Suprapubic skin (tissue), 4 donors: Measurements from ENCODE around the gene ZNF624. TPM values are rescaled to one million over a fixed set of nuclear protein-coding genes. Genes with fewer than 3 reads are reported as not detected.

Experiments used
- DNase-seq, 2 donors: peaks; one replicate each; pipeline ENCODE4 v3.0.0-alpha.2; 2019; ENCODE audit warnings: low spot score in 2 of 2
- H3K27ac ChIP-seq: fragments of 200-600 bp; sonication (generic); one replicate; pipeline ENCODE4 v1.5.1; 2019
- H3K27me3 ChIP-seq: fragments of 200-600 bp; sonication (generic); one replicate; pipeline ENCODE4 v1.5.1; 2019
- H3K36me3 ChIP-seq: fragments of 200-600 bp; sonication (generic); one replicate; pipeline ENCODE4 v1.5.1; 2019
- H3K4me1 ChIP-seq: fragments of 200-600 bp; sonication (generic); one replicate; pipeline ENCODE4 v1.5.1; 2019
- H3K4me3 ChIP-seq: fragments of 200-600 bp; sonication (generic); one replicate; pipeline ENCODE4 v1.5.1; 2019; ENCODE audit warnings: mild to moderate bottlenecking
- H3K9me3 ChIP-seq: fragments of 200-600 bp; sonication (generic); one replicate; pipeline ENCODE4 v1.5.1; 2019
- CTCF ChIP-seq, 2 donors: fragments of 200-600 bp in 1 of 2; fragments of 450-650 bp in 1 of 2; sonication (generic) in 1 of 2; IDR thresholded peaks; one replicate each; pipeline ENCODE4 v1.5.1; 2016 to 2019; ENCODE audit warnings: antibody characterized with exemption in 2 of 2, mild to moderate bottlenecking in 1 of 2, moderate library complexity in 1 of 2
- EP300 ChIP-seq: sonication (generic); formaldehyde crosslinking; IDR thresholded peaks from one replicate; pipeline ENCODE4 v1.6.1; 2017; ENCODE audit warnings: antibody characterized with exemption
- POLR2A ChIP-seq, 2 donors: fragments of 450-650 bp; IDR thresholded peaks; one replicate each; pipeline ENCODE4 v1.6.1; 2017; ENCODE audit warnings: antibody characterized with exemption in 2 of 2, mild to moderate bottlenecking in 2 of 2, moderate library complexity in 2 of 2
- POLR2AphosphoS5 ChIP-seq, 3 donors: sonication (generic); formaldehyde crosslinking; IDR thresholded peaks; one replicate each; pipeline ENCODE4 v1.6.1; 2017; ENCODE audit warnings: antibody characterized with exemption in 3 of 3
- WGBS: methylation state at CpG from one replicate; pipeline ENCODE4 v1.1.5; 2018; 5-methylcytosine and 5-hydroxymethylcytosine counted together
- total RNA-seq, 4 donors: library from RNA; depleted of rRNA; stranded (reverse); fragments of >200 nt; gene quantifications; one replicate each; pipeline ENCODE4 v1.1.0, GENCODE V29; 2016

ZNF624 gene
- total RNA-seq, 4 donors from 2014 or later = 2.7 to 5.8 (median 3.3) TPM

- Histone ChIP-seq H3K27me3 (peaks cover 12% of the 10 kb centered on the region), H3K4me1 (peaks cover 12% of the 10 kb centered on the region), H3K36me3 (no peaks in the 10 kb centered on the region), H3K4me3 (no peak overlapping the region), H3K27ac (no peak overlapping the region), H3K9me3 (no peaks in the 10 kb centered on the region)
- DNase-seq = no peak
- no peak for TF ChIP-seq EP300
- TF ChIP-seq POLR2A (IDR thresholded peaks at IDR 0.05) = no peak
- TF ChIP-seq POLR2AphosphoS5 (IDR thresholded peaks at IDR 0.05) = no peak
- no peak for TF ChIP-seq CTCF (IDR thresholded peaks at IDR 0.05)
- WGBS = 67% methylated on average over 1 of the region's 1 CpG
Observed at GRCh38 chr17:16662936-16663335, 9.3 kb upstream of the ZNF624 start.

- H3K27me3 ChIP-seq = no peaks in the 10 kb centered on the region
- no peak for DNase-seq
- H3K4me3 ChIP-seq = no peak overlapping the region
- H3K27ac ChIP-seq = no peak overlapping the region
- H3K36me3 ChIP-seq = no peaks in the 10 kb centered on the region
- H3K9me3 ChIP-seq = no peaks in the 10 kb centered on the region
- H3K4me1 ChIP-seq = peaks cover 4% of the 10 kb centered on the region
- TF ChIP-seq POLR2AphosphoS5 (IDR thresholded peaks at IDR 0.05) (no peak), EP300 (no peak), POLR2A (IDR thresholded peaks at IDR 0.05) (no peak), CTCF (IDR thresholded peaks at IDR 0.05) (no peak)
Observed at GRCh38 chr17:16661217-16661616, 7.6 kb upstream of the ZNF624 start.

DNA sequence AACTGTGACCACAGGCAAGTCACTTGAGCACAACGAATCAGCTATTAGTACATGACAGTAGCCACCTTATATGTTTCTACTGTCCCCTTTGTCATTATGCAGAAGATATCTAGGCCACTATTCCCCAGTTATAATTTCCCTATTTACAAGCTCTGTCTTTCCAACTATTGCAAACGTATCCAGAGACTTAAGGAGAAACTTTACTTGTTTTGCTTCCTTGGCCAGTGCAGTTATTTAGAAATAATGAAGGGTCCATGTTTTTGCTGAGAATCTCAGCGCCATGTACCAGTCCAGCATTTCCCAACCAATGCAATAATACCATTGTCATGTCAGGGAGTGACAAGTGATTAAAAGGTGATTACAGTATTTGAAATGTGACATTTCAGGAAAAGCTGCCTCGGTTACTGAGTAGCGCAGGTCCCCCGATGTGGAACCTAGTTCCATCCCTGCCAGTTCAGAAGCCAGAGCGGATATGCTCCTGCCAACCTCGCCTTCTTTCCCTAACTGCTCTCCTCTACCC is 743 bp downstream of the ZNF624 start:
- WGBS = 4% methylated on average over 8 of the region's 8 CpGs
- TF ChIP-seq CTCF (IDR thresholded peaks at IDR 0.05) = no peak
- TF ChIP-seq POLR2AphosphoS5 (IDR thresholded peaks at IDR 0.05) = no peak
- no peak for TF ChIP-seq EP300
- TF ChIP-seq POLR2A (IDR thresholded peaks at IDR 0.05) = no peak
- Histone ChIP-seq H3K4me1 (peaks cover 19% of the 10 kb centered on the region), H3K27ac (peak overlapping the region; percentile 93), H3K9me3 (no peaks in the 10 kb centered on the region), H3K27me3 (no peaks in the 10 kb centered on the region), H3K36me3 (no peaks in the 10 kb centered on the region), H3K4me3 (peak overlapping the region; percentile 62)
- no peak for DNase-seq

GRCh38 chr17:16652252-16652651 is 1.4 kb downstream of the ZNF624 start:
- Histone ChIP-seq H3K27ac (peak overlapping the region; percentile 93), H3K36me3 (no peaks in the 10 kb centered on the region), H3K9me3 (no peaks in the 10 kb centered on the region), H3K27me3 (no peaks in the 10 kb centered on the region), H3K4me1 (peaks cover 19% of the 10 kb centered on the region), H3K4me3 (no peak overlapping the region)
- whole genome bisulfite sequencing = 88% methylated on average over 4 of the region's 4 CpGs
- no peak for TF ChIP-seq EP300
- TF ChIP-seq POLR2A (IDR thresholded peaks at IDR 0.05) = no peak
- no peak for TF ChIP-seq CTCF (IDR thresholded peaks at IDR 0.05)
- TF ChIP-seq POLR2AphosphoS5 (IDR thresholded peaks at IDR 0.05) = no peak
- DNase-seq = no peak

- Histone ChIP-seq H3K9me3 (no peaks in the 10 kb centered on the region), H3K27ac (no peak overlapping the region), H3K36me3 (peaks cover 13% of the 10 kb centered on the region), H3K4me3 (no peak overlapping the region), H3K4me1 (peaks cover 19% of the 10 kb centered on the region), H3K27me3 (no peaks in the 10 kb centered on the region)
- no peak for DNase-seq
- no peak for TF ChIP-seq CTCF (IDR thresholded peaks at IDR 0.05)
- TF ChIP-seq EP300 = no peak
- TF ChIP-seq POLR2A (IDR thresholded peaks at IDR 0.05) = no peak
- no peak for TF ChIP-seq POLR2AphosphoS5 (IDR thresholded peaks at IDR 0.05)
- 96% methylated on average over 3 of the region's 3 CpGs for WGBS
Observed at GRCh38 chr17:16649585-16649984, 4.1 kb downstream of the ZNF624 start.
